GM12878 (cell line): Measurements from ENCODE around the gene PRDM2. TPM values are rescaled to one million over a fixed set of nuclear protein-coding genes. Genes with fewer than 3 reads are reported as not detected.

Experiments
- CHD1 ChIP-seq: IDR thresholded peaks from 2 replicates; pipeline ENCODE4 v1.6.1; 2012; ENCODE audit warnings: low read depth, low read length, improper control_type of control experiment
- CREM ChIP-seq: IDR thresholded peaks from 2 replicates; pipeline ENCODE4 v1.6.1; 2014; ENCODE audit warnings: antibody characterized with exemption, low read depth
- ETV6 ChIP-seq, 2 experiments: fragments of 450-650 bp in 1 of 2; IDR thresholded peaks in 1 of 2; conservative IDR thresholded peaks in 1 of 2; 2 replicates each; pipeline ENCODE4 v1.6.1; 2014; ENCODE audit warnings: antibody characterized with exemption in 1 of 2, borderline replicate concordance in 1 of 2, low read depth in 1 of 2, mild to moderate bottlenecking in 1 of 2, moderate library complexity in 1 of 2
- JUND ChIP-seq: IDR thresholded peaks from 2 replicates; pipeline ENCODE4 v1.6.1; 2012; ENCODE audit warnings: low read depth, mild to moderate bottlenecking, low read length, improper control_type of control experiment, moderate library complexity
- LARP7 ChIP-seq: fragments of 450-650 bp; IDR thresholded peaks from 2 replicates; pipeline ENCODE4 v1.6.1; 2017; ENCODE audit warnings: mild to moderate bottlenecking
- NFYB ChIP-seq: IDR thresholded peaks from 2 replicates; pipeline ENCODE4 v1.6.1; 2011; ENCODE audit warnings: low read depth, mild to moderate bottlenecking, low read length, improper control_type of control experiment, moderate library complexity; ENCODE audit not compliant: insufficient read depth
- SMAD5 ChIP-seq: IDR thresholded peaks from 2 replicates; pipeline ENCODE4 v1.6.1; 2016; ENCODE audit warnings: antibody characterized with exemption, low read depth
- SMC3 ChIP-seq: IDR thresholded peaks from 2 replicates; pipeline ENCODE4 v1.6.1; 2011; ENCODE audit warnings: low read length, improper control_type of control experiment, borderline replicate concordance
- STAT1 ChIP-seq: fragments of 450-650 bp; conservative IDR thresholded peaks from 2 replicates; pipeline ENCODE4 v1.6.1; 2014; ENCODE audit warnings: antibody characterized with exemption, mild to moderate bottlenecking
- SUPT20H ChIP-seq: IDR thresholded peaks from 2 replicates; pipeline ENCODE4 v1.6.1; 2011; ENCODE audit warnings: low read depth, mild to moderate bottlenecking, low read length, moderate library complexity, borderline replicate concordance; ENCODE audit not compliant: control insufficient read depth
- ZBED1 ChIP-seq: IDR thresholded peaks from 2 replicates; pipeline ENCODE4 v1.6.1; 2016; ENCODE audit warnings: borderline replicate concordance
- ZNF217 ChIP-seq: fragments of 450-650 bp; IDR thresholded peaks from 2 replicates; pipeline ENCODE4 v1.6.1; 2017; ENCODE audit warnings: antibody characterized with exemption, mild to moderate bottlenecking
- ZNF24 ChIP-seq: fragments of 450-650 bp; IDR thresholded peaks from 2 replicates; pipeline ENCODE4 v1.6.1; 2017; ENCODE audit warnings: antibody characterized with exemption, mild to moderate bottlenecking
- polyA plus RNA-seq, 11 experiments: library from polyadenylated mRNA; depleted of rRNA in 4 of 11; unstranded in 6 of 11; stranded (reverse) in 5 of 11; fragments of >200 nt; fragmentation: Nextera tagmentation in 4 of 11; fragmentation: Illumina TruSeq in 1 of 11; extraction: Ambion mirVana in 4 of 11; extraction: Trizol in 1 of 11; gene quantifications; 1 replicate in 1 of 11; 2 replicates in 10 of 11; pipeline versions ENCODE4 v1.2.1 to v1.2.3, GENCODE V29; 2011 to 2016; ENCODE audit warnings: inconsistent platforms in 2 of 11, missing spikeins in 2 of 11, low read depth in 1 of 11
- total RNA-seq, 4 experiments: library from RNA; depleted of rRNA in 3 of 4; stranded (reverse); fragments of >200 nt in 3 of 4; fragmentation: Illumina TruSeq in 1 of 4; extraction: Trizol in 1 of 4; gene quantifications; 2 replicates each; pipeline versions ENCODE4 v1.2.1 to v1.2.3, GENCODE V29; 2013 to 2021
- TF ChIP-seq, protein P1 (sequence below): fragments of 150-350 bp; IDR thresholded peaks from 2 replicates; pipeline ENCODE4 v1.6.1; 2014; ENCODE audit warnings: mild to moderate bottlenecking, low read depth, low read length

Gene PRDM2
- total and polyA plus RNA-seq, 10 of the 15 experiments (the other 5 are each of a cell fraction or from before 2014, with no cell fraction given), result 8.4 to 45.1 (median 23.5) TPM

DNA sequence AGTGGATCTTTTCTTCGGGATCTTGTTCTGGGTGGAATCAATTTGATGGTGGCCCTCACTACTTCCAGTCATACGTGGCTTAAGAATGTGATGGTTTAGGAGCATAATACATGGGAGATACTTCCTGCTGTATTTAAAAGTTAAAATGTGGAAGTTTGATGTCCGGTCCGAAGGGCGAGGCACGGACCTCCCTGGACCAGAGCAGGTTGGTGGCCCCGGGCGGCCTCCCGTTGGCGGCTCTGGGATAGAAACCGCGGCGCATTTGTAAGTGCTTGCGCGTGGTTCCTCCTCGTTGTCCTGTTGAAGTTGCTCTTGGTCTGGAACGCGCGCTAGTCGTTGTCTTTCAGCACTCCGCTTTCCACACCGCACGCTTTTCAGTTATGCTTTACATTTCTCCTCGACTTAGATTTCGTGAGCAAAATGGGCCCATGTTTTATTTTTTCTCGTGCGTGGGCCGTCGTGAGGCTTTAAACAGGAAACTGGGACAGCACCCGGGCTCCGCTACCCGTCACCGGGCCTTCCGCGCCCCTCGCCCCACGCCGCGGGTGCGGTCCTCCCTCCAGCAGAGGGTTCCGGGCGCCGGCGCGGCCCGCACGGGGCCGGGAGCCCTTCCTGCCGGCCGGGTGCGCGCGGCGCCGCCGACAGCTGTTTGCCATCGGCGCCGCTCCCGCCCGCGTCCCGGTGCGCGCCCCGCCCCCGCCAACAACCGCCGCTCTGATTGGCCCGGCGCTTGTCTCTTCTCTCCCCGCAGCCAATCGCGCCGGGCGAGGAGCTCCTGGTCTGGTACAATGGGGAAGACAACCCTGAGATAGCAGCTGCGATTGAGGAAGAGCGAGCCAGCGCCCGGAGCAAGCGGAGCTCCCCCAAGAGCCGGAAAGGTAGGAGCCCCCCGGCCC lies 48.9 kb downstream of the PRDM2 start (continued):
- TF ChIP-seq SUPT20H (no peak), ZBED1 (no peak), CHD1 (no peak), LARP7 (peak; percentile 84), ZNF24 (no peak), JUND (no peak), SMAD5 (0 out of 2 replicates have a peak, but pooled peaks have one; percentile 37), NFYB (peak; percentile 75; the same call in 1 of the 2 replicates), ZNF217 (0 out of 2 replicates have a peak, but pooled peaks have one; percentile 28), SMC3 (no peak), STAT1 (no peak), ETV6 (conservative IDR thresholded peaks at IDR 0.05 in 1 of 2, IDR thresholded peaks at IDR 0.05 in 1 of 2; ENCODE audit: borderline replicate concordance in 1 of 2, low read depth in 1 of 2) (no peak), CREM (no peak)
- TF ChIP-seq, protein P1, sequence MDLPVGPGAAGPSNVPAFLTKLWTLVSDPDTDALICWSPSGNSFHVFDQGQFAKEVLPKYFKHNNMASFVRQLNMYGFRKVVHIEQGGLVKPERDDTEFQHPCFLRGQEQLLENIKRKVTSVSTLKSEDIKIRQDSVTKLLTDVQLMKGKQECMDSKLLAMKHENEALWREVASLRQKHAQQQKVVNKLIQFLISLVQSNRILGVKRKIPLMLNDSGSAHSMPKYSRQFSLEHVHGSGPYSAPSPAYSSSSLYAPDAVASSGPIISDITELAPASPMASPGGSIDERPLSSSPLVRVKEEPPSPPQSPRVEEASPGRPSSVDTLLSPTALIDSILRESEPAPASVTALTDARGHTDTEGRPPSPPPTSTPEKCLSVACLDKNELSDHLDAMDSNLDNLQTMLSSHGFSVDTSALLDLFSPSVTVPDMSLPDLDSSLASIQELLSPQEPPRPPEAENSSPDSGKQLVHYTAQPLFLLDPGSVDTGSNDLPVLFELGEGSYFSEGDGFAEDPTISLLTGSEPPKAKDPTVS, result no peak
